ENCODE data around the gene PRKAR1A.
A peak's percentile ranks its signal among the peaks of the same experiment; 100 is the strongest.

The PRKAR1A gene

DNA sequence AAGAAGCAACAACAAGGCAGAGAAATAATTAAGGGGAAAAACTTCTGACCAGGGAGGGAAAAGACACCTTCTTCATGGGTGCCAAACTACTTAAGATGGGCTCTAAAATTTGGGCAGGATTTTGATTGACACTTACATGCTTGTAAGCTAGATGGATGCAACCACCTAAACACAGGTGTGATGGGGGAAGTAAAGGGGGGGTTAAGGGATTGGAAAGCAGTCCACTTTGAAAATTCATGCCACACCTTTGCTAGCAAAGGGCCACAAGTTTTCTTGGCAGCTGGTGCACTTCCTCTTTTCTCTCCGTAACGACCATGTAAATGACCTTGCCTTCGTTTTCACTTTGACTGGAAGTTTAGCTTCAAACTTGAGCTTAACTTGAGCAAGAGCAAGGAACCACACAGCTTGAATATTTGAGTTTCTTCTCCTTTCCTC is 14.3 kb upstream of the PRKAR1A start:
- H2AFZ ChIP-seq (ENCODE audit: low read depth, low read length): no peak overlapping the region
- H3K9me3 ChIP-seq (ENCODE audit: low read length): no peaks in the 10 kb centered on the region
- H3K4me1 ChIP-seq (ENCODE audit: insufficient read depth, low read length): no peaks in the 10 kb centered on the region
- no peak overlapping the region for H3K4me3 ChIP-seq (ENCODE audit: low read length)
- H3K27me3 ChIP-seq (ENCODE audit: insufficient read depth, low read length): peaks cover 6% of the 10 kb centered on the region
- H3K36me3 ChIP-seq (ENCODE audit: insufficient read depth, low read length): no peaks in the 10 kb centered on the region

- no peak overlapping the region for H2AFZ ChIP-seq (ENCODE audit: low read depth, low read length)
- no peaks in the 10 kb centered on the region for H3K4me1 ChIP-seq (ENCODE audit: insufficient read depth, low read length)
- H3K4me3 ChIP-seq (ENCODE audit: low read length): no peak overlapping the region
Measured at GRCh38 chr17:68498479-68499326, 13.5 kb upstream of the PRKAR1A start.

GRCh38 chr17:68499587-68499986 is 12.6 kb upstream of the PRKAR1A start:
- Histone ChIP-seq H2AFZ (ENCODE audit: low read depth, low read length) (no peak overlapping the region), H3K36me3 (ENCODE audit: insufficient read depth, low read length) (no peaks in the 10 kb centered on the region), H3K4me1 (ENCODE audit: insufficient read depth, low read length) (no peaks in the 10 kb centered on the region), H3K27me3 (ENCODE audit: insufficient read depth, low read length) (peaks cover 6% of the 10 kb centered on the region), H3K4me3 (ENCODE audit: low read length) (no peak overlapping the region), H3K9me3 (ENCODE audit: low read length) (no peaks in the 10 kb centered on the region)

More at GRCh38 chr17:68498479-68499326, 13.5 kb upstream of the PRKAR1A start:
- H3K36me3 ChIP-seq (ENCODE audit: insufficient read depth, low read length): no peaks in the 10 kb centered on the region
- H3K27me3 ChIP-seq (ENCODE audit: insufficient read depth, low read length): peaks cover 6% of the 10 kb centered on the region
- H3K9me3 ChIP-seq (ENCODE audit: low read length): no peaks in the 10 kb centered on the region

GRCh38 chr17:68501074-68501473 is 11.2 kb upstream of the PRKAR1A start:
- H3K9me3 ChIP-seq (ENCODE audit: low read length): no peaks in the 10 kb centered on the region
- no peaks in the 10 kb centered on the region for H3K4me1 ChIP-seq (ENCODE audit: insufficient read depth, low read length)
- peaks cover 6% of the 10 kb centered on the region for H3K27me3 ChIP-seq (ENCODE audit: insufficient read depth, low read length)
- no peak overlapping the region for H3K4me3 ChIP-seq (ENCODE audit: low read length)
- H2AFZ ChIP-seq (ENCODE audit: low read depth, low read length): no peak overlapping the region
- H3K36me3 ChIP-seq (ENCODE audit: insufficient read depth, low read length): no peaks in the 10 kb centered on the region

GRCh38 chr17:68505951-68506350 is 6.3 kb upstream of the PRKAR1A start:
- peaks cover 13% of the 10 kb centered on the region for H3K4me1 ChIP-seq (ENCODE audit: insufficient read depth, low read length)
- H3K27me3 ChIP-seq (ENCODE audit: insufficient read depth, low read length): no peaks in the 10 kb centered on the region
- H3K36me3 ChIP-seq (ENCODE audit: insufficient read depth, low read length): no peaks in the 10 kb centered on the region
- no peaks in the 10 kb centered on the region for H3K9me3 ChIP-seq (ENCODE audit: low read length)
- H2AFZ ChIP-seq (ENCODE audit: low read depth, low read length): no peak overlapping the region
- H3K4me3 ChIP-seq (ENCODE audit: low read length): no peak overlapping the region

DNA sequence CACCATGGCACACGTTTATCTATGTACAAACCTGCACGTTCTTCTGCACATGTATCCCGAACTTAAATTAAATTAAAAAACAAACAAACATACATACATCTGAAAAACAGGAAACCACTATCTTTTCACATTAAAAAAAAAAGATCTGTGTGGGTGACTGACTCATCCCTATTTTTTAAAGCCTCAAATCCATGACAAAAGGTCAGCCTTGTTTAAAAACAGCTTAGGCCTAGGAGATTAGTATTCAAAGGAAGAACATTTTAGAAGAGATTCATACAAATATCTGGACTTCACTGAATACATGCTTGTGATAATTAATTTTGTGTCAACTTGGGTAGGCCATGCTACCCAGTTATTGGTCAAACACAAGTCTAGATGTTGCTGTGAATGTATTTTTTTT is 4.7 kb upstream of the PRKAR1A start:
- Histone ChIP-seq H3K9me3 (ENCODE audit: low read length) (no peaks in the 10 kb centered on the region), H3K4me3 (ENCODE audit: low read length) (no peak overlapping the region), H2AFZ (ENCODE audit: low read depth, low read length) (no peak overlapping the region), H3K4me1 (ENCODE audit: insufficient read depth, low read length) (peaks cover 13% of the 10 kb centered on the region), H3K27me3 (ENCODE audit: insufficient read depth, low read length) (no peaks in the 10 kb centered on the region), H3K36me3 (ENCODE audit: insufficient read depth, low read length) (no peaks in the 10 kb centered on the region)

DNA sequence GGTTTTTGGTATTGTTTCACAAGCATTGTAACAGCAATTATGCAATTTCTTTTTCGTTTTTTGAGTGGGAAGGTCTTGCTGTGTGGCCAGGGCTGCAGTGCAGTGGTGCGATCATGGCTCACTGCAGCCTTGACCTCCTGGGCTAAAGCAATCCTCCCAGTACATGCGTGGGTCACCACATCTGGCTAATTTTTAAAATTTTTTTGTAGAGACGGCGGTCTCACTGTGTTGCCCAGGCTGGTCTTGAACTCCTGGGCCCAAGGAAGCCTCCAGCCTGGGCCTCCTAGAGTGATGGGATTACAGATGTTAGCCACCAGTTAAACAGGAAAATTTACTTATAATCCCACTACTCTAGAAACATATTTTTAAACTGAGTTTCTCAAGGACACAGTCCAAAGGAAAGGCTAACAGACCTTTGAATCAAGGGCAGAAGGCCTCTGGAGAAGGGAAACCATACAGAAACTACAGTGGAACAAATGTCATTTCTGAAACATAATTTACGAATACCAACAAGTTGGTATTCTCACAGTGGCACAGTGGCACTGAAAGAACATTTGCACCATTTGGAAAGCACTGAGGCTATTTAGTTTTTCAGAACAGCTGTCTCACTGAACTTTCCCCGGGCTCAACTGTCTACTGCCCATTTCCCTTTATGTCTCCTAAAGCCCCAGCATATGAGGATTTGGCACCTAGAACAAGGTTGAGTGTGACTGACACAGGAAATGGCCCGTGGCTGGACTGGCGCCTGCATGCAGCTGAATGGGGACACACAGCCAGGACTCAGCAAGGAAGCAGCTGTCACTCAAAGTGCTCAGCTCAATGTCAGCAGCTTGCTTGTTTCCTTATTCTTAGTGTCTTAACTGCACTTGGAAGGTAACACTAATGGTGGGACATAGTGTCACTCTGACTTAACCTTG is 2.8 kb upstream of the PRKAR1A start:
- H3K27me3 ChIP-seq (ENCODE audit: insufficient read depth, low read length): no peaks in the 10 kb centered on the region
- H2AFZ ChIP-seq (ENCODE audit: low read depth, low read length): no peak overlapping the region
- no peaks in the 10 kb centered on the region for H3K9me3 ChIP-seq (ENCODE audit: low read length)
- no peak overlapping the region for H3K4me3 ChIP-seq (ENCODE audit: low read length)
- H3K36me3 ChIP-seq (ENCODE audit: insufficient read depth, low read length): no peaks in the 10 kb centered on the region
- H3K4me1 ChIP-seq (ENCODE audit: insufficient read depth, low read length): peaks cover 22% of the 10 kb centered on the region

DNA sequence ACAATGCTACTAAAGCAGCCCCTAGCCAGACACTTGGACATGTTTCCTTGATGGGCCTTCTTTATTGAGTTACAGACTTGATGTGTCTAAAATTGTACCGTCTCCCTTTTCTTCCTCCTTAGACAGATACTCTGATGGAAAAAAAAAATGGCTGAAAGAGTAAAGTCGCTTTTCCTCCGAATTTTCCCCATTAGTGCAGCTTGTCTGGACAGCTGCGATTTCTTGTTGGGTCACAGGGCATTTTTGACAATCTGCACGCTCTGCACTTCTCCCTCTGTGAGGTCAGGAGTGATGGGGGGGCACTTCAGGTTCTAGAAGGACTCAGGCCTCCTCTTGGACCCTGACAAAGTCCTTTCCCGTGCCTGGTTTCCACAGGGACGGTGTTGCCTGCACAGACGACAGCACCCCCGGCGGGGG is 968 bp upstream of the PRKAR1A start:
- H3K4me1 ChIP-seq (ENCODE audit: insufficient read depth, low read length): peaks cover 40% of the 10 kb centered on the region
- no peaks in the 10 kb centered on the region for H3K27me3 ChIP-seq (ENCODE audit: insufficient read depth, low read length)
- H3K36me3 ChIP-seq (ENCODE audit: insufficient read depth, low read length): peaks cover 7% of the 10 kb centered on the region
- peak overlapping the region; percentile 77 for H2AFZ ChIP-seq (ENCODE audit: low read depth, low read length)
- no peaks in the 10 kb centered on the region for H3K9me3 ChIP-seq (ENCODE audit: low read length)
- peak overlapping the region; percentile 87 for H3K4me3 ChIP-seq (ENCODE audit: low read length)

DNA sequence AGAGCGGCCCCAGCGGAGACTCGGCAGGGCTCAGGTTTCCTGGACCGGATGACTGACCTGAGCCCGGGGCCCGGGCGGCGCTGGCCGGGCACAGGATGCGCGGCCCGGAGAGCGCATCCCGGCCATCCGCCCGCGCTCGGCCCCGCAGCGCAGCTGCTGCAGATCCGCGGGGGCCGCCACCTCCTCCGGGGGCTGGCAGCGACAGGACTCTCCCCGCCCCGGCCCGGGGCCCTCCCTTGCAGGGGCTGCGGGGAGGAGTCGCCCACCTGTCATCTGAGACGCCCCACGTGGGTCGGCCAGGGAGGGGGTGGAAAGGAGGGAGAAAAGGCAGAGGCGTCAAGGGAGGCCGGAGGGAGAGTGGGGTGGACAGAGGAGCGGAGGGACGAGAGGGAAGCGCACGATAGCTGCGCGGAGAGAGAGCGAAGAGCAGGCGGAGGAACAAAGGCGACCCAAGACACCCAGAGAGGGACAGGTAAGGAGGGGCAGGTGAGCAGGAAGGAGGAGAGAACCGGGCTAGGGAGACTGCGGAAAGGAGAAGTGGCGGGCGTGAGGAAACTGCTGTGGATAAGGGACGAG is 471 bp upstream of the PRKAR1A start:
- Histone ChIP-seq H3K4me3 (ENCODE audit: low read length) (peak overlapping the region; percentile 87), H3K36me3 (ENCODE audit: insufficient read depth, low read length) (peaks cover 10% of the 10 kb centered on the region), H3K9me3 (ENCODE audit: low read length) (no peaks in the 10 kb centered on the region), H2AFZ (ENCODE audit: low read depth, low read length) (peak overlapping the region; percentile 77), H3K27me3 (ENCODE audit: insufficient read depth, low read length) (no peaks in the 10 kb centered on the region), H3K4me1 (ENCODE audit: insufficient read depth, low read length) (peaks cover 40% of the 10 kb centered on the region)

- peaks cover 7% of the 10 kb centered on the region for H3K9me3 ChIP-seq (ENCODE audit: low read length)
- H3K4me1 ChIP-seq (ENCODE audit: insufficient read depth, low read length): peaks cover 40% of the 10 kb centered on the region
- peaks cover 23% of the 10 kb centered on the region for H3K36me3 ChIP-seq (ENCODE audit: insufficient read depth, low read length)
- H2AFZ ChIP-seq (ENCODE audit: low read depth, low read length): peak overlapping the region; percentile 18
- H3K27me3 ChIP-seq (ENCODE audit: insufficient read depth, low read length): no peaks in the 10 kb centered on the region
- H3K4me3 ChIP-seq (ENCODE audit: low read length): peak overlapping the region; percentile 87
Measured at GRCh38 chr17:68512960-68513474, 787 bp downstream of the PRKAR1A start.

- Histone ChIP-seq H3K4me3 (ENCODE audit: low read length) (peak overlapping the region; percentile 87), H3K27me3 (ENCODE audit: insufficient read depth, low read length) (no peaks in the 10 kb centered on the region), H2AFZ (ENCODE audit: low read depth, low read length) (no peak overlapping the region), H3K9me3 (ENCODE audit: low read length) (peaks cover 12% of the 10 kb centered on the region), H3K4me1 (ENCODE audit: insufficient read depth, low read length) (peaks cover 40% of the 10 kb centered on the region), H3K36me3 (ENCODE audit: insufficient read depth, low read length) (peaks cover 31% of the 10 kb centered on the region)
Measured at GRCh38 chr17:68513932-68514331, 1.7 kb downstream of the PRKAR1A start.

- Histone ChIP-seq H3K36me3 (ENCODE audit: insufficient read depth, low read length) (peaks cover 42% of the 10 kb centered on the region), H3K4me3 (ENCODE audit: low read length) (peak overlapping the region; percentile 87), H3K4me1 (ENCODE audit: insufficient read depth, low read length) (peaks cover 34% of the 10 kb centered on the region), H2AFZ (ENCODE audit: low read depth, low read length) (no peak overlapping the region), H3K27me3 (ENCODE audit: insufficient read depth, low read length) (no peaks in the 10 kb centered on the region), H3K9me3 (ENCODE audit: low read length) (peaks cover 12% of the 10 kb centered on the region)
Measured at GRCh38 chr17:68514831-68515635, 2.8 kb downstream of the PRKAR1A start.
